Measurements from ENCODE around the gene KLF14.

DNA sequence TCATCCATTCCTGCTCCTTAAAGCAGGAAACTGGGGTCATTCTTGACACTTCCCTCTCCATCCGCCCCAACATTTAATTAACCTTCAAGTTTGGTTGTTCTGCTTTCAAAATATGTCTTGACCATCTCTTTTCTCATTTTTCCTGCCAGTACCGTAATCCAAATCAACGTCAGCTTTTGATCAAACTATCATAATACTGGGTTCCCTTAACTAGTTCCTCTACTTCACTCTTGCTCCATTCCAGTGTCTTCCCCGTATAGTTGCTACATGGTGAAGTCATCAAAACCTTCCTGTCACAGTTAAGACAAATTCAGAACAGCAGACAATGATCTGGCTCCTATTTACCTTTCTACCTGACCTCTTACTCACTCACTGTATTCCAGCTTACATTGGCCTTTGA is 6.6 kb upstream of the KLF14 start:
- TF ChIP-seq CTCF (IDR thresholded peaks at IDR 0.05; ENCODE audit: extremely low read depth in 1 of 2, insufficient read depth in 1 of 2, low read depth in 1 of 2, low read length in 2 of 2) (no peak), POLR2A (IDR thresholded peaks at IDR 0.05; ENCODE audit: low read depth, low read length) (no peak), GATA2 (IDR thresholded peaks at IDR 0.05; ENCODE audit: insufficient read depth, insufficient read length, low read depth, low read length) (no peak), MAX (IDR thresholded peaks at IDR 0.05; ENCODE audit: insufficient read depth, insufficient read length) (no peak), EZH2 (IDR thresholded peaks at IDR 0.05; ENCODE audit: borderline replicate concordance, low read depth, low read length, severe bottlenecking) (no peak), POLR2AphosphoS5 (IDR thresholded peaks at IDR 0.05; ENCODE audit: insufficient read depth, low read depth, low read length) (no peak)

Measured in endothelial cell of umbilical vein (primary cell).